ENCODE data around the gene FAM240B. TPM values are rescaled to one million over a fixed set of nuclear protein-coding genes. Genes with fewer than 3 reads are reported as not detected.

Gene FAM240B
- total RNA-seq, 1 experiment from 2014 or later = not detected

DNA sequence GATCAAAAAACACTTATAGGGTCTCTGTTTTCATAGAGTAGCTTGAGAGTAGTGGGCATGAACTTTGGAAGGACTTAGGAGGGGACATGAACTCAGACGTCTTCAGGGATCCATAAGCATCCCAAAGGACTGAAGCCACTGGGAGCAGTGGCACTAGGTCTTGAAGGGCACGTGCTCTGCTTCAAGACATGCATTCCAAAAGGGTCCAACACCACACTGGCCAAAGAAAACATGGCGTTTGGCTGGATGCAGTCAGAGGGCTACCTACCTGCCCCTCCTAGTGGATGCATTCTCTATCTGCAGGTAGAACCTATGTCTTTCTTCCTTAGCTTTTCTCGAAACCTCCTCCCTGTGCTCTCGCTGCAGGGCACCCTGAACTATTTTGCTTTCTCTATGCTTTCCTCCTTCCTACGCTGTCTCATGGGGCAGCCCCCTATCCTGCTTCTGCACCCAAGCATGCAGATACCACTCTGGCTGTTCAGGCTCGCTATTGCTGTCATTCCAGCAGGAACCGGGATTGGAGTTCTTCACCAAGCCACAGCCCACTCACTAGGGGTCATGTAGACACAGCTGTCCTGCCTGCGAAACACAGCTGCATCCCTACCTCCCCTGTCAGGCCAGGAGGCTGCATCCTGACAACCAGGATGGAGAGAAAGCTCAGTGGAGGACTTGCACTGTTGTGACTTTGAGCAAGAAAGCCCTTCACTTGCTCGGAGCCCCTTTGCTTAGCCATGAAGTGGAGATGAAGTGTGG, 11.9 kb downstream of the FAM240B start:
- Histone ChIP-seq H3K14ac (ENCODE audit: insufficient read depth, low read length) (no peak overlapping the region), H2AFZ (ENCODE audit: low read length) (no peak overlapping the region), H3K23ac (ENCODE audit: insufficient read length, low read depth, low read length) (no peak overlapping the region), H3T11ph (ENCODE audit: low read length) (no peak overlapping the region), H3K79me1 (ENCODE audit: insufficient read depth, low read depth, low read length, poor library complexity, severe bottlenecking) (no peaks in the 10 kb centered on the region), H3K56ac (ENCODE audit: insufficient read length, low read depth, low read length) (no peak overlapping the region), H4K5ac (ENCODE audit: insufficient read length, low read depth, low read length) (no peak overlapping the region), H3K4me2 (ENCODE audit: insufficient read depth, insufficient read length, low read length) (no peak overlapping the region), H2BK15ac (ENCODE audit: low read depth, low read length) (no peak overlapping the region), H3K9ac (ENCODE audit: extremely low read depth, insufficient read length, low read length) (no peak overlapping the region), H2BK120ac (ENCODE audit: low read depth, low read length, poor library complexity, severe bottlenecking) (no peak overlapping the region), H3K18ac (ENCODE audit: insufficient read length, low read depth, low read length) (no peak overlapping the region), H2BK5ac (ENCODE audit: insufficient read length, low read length) (no peak overlapping the region), H2BK12ac (ENCODE audit: insufficient read length, low read depth, low read length) (no peak overlapping the region), H3K4me1 (ENCODE audit: insufficient read depth, low read length) (no peaks in the 10 kb centered on the region), H3K27ac (ENCODE audit: insufficient read length, low read depth, low read length) (no peak overlapping the region), H4K8ac (replicated peaks; ENCODE audit: insufficient read length, low read depth, low read length) (no peak overlapping the region), H4K91ac (ENCODE audit: insufficient read length, low read depth, low read length) (no peak overlapping the region), H3K23me2 (ENCODE audit: insufficient read length, low read depth, low read length, poor library complexity, severe bottlenecking) (no peaks in the 10 kb centered on the region), H2BK20ac (ENCODE audit: low read depth, low read length, poor library complexity, severe bottlenecking) (no peak overlapping the region), H3K79me2 (ENCODE audit: insufficient read depth, low read length) (no peaks in the 10 kb centered on the region), H3K4ac (ENCODE audit: low read depth, low read length) (no peak overlapping the region), H4K20me1 (ENCODE audit: control insufficient read depth, insufficient read depth, insufficient read length) (no peaks in the 10 kb centered on the region), H2AK5ac (ENCODE audit: insufficient read length, low read length) (no peak overlapping the region), H3K9me3 (ENCODE audit: control insufficient read depth, low read depth, low read length) (no peaks in the 10 kb centered on the region), H3K27me3 (ENCODE audit: insufficient read depth, low read length) (no peaks in the 10 kb centered on the region)
- peaks cover 14 to 20% of the 10 kb centered on the region in 2 experiments for H3K4me1 Mint-ChIP-seq
- no peak overlapping the region for H3K4me3 Mint-ChIP-seq
- H3K9me3 Mint-ChIP-seq = peaks cover 7 to 9% of the 10 kb centered on the region in 2 experiments; a peak in 4 of 5 replicates
- H3K36me3 Mint-ChIP-seq (ENCODE audit: insufficient read depth in 1 of 3, low read depth in 3 of 3) = peaks cover 0 to 9% (median 8%) of the 10 kb centered on the region in 3 experiments; a peak in 6 of 7 replicates
- TF ChIP-seq, protein P1, sequence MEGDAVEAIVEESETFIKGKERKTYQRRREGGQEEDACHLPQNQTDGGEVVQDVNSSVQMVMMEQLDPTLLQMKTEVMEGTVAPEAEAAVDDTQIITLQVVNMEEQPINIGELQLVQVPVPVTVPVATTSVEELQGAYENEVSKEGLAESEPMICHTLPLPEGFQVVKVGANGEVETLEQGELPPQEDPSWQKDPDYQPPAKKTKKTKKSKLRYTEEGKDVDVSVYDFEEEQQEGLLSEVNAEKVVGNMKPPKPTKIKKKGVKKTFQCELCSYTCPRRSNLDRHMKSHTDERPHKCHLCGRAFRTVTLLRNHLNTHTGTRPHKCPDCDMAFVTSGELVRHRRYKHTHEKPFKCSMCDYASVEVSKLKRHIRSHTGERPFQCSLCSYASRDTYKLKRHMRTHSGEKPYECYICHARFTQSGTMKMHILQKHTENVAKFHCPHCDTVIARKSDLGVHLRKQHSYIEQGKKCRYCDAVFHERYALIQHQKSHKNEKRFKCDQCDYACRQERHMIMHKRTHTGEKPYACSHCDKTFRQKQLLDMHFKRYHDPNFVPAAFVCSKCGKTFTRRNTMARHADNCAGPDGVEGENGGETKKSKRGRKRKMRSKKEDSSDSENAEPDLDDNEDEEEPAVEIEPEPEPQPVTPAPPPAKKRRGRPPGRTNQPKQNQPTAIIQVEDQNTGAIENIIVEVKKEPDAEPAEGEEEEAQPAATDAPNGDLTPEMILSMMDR (conservative IDR thresholded peaks at IDR 0.05) = peak; percentile 79
- H3K27ac Mint-ChIP-seq = no peak overlapping the region
- WGBS (ENCODE audit: extremely low coverage, insufficient read length, low lambda C conversion rate) = no CpG with 5 or more reads among the region's 10 CpGs
- peak; percentile 62 for DNase-seq
- peaks cover 3% of the 10 kb centered on the region for H3K27me3 Mint-ChIP-seq (ENCODE audit: low read depth)
